PFSK-1 (cell line): ENCODE measurements around the gene ZNF746.

Experiments
- FOXP2 ChIP-seq: optimal IDR thresholded peaks from 2 replicates; pipeline ENCODE3; 2011; ENCODE audit warnings: borderline replicate concordance, control low read depth, inconsistent platforms; ENCODE audit not compliant: insufficient read depth; ENCODE audit errors: extremely low read length, extremely low read depth
- POLR2AphosphoS5 ChIP-seq: IDR thresholded peaks from 2 replicates; pipeline ENCODE4 v1.6.1; 2012; ENCODE audit warnings: low read depth, mild to moderate bottlenecking, control low read depth, low read length, moderate library complexity
- REST ChIP-seq, 2 experiments: IDR thresholded peaks; 2 replicates each; pipeline versions ENCODE4 v1.6.1 to v1.8.0; 2011 to 2012; ENCODE audit warnings: low read depth in 2 of 2, low read length in 2 of 2, control low read depth in 1 of 2, inconsistent platforms in 1 of 2, mild to moderate bottlenecking in 1 of 2, moderate library complexity in 1 of 2; ENCODE audit not compliant: insufficient read depth in 1 of 2
- SIN3A ChIP-seq: IDR thresholded peaks from 2 replicates; pipeline ENCODE4 v1.6.1; 2012; ENCODE audit warnings: mild to moderate bottlenecking, low read length, moderate library complexity, borderline replicate concordance; ENCODE audit not compliant: insufficient read depth
- TAF1 ChIP-seq: IDR thresholded peaks from 2 replicates; pipeline ENCODE4 v1.6.1; 2012; ENCODE audit warnings: low read length, control low read depth, borderline replicate concordance; ENCODE audit not compliant: insufficient read depth

Gene ZNF746

GRCh38 chr7:149469806-149470205 lies 27.8 kb downstream of the ZNF746 start:
- TF ChIP-seq POLR2AphosphoS5 (no peak), FOXP2 (no peak), TAF1 (no peak), REST (IDR thresholded peaks at IDR 0.05; ENCODE audit: insufficient read depth in 1 of 2, low read depth in 2 of 2, low read length in 2 of 2) (no peak), SIN3A (no peak)

GRCh38 chr7:149468208-149468607 lies 29.4 kb downstream of the ZNF746 start:
- TF ChIP-seq TAF1 (no peak), FOXP2 (no peak), SIN3A (no peak), REST (IDR thresholded peaks at IDR 0.05; ENCODE audit: insufficient read depth in 1 of 2, low read depth in 2 of 2, low read length in 2 of 2) (no peak)

- TF ChIP-seq REST (IDR thresholded peaks at IDR 0.05; ENCODE audit: insufficient read depth in 1 of 2, low read depth in 2 of 2, low read length in 2 of 2) = no peak
- TF ChIP-seq FOXP2 = no peak
- no peak for TF ChIP-seq POLR2AphosphoS5
- no peak for TF ChIP-seq SIN3A
- TF ChIP-seq TAF1 = no peak
Observed at GRCh38 chr7:149467321-149467859, 30.2 kb downstream of the ZNF746 start.

- TF ChIP-seq SIN3A = no peak
- no peak for TF ChIP-seq FOXP2
- no peak for TF ChIP-seq TAF1
- no peak for TF ChIP-seq POLR2AphosphoS5
- TF ChIP-seq REST (IDR thresholded peaks at IDR 0.05; ENCODE audit: insufficient read depth in 1 of 2, low read depth in 2 of 2, low read length in 2 of 2) = no peak
Observed at GRCh38 chr7:149466364-149466763, 31.2 kb downstream of the ZNF746 start.

GRCh38 chr7:149463500-149464161 lies 34.0 kb downstream of the ZNF746 start:
- TF ChIP-seq REST (IDR thresholded peaks at IDR 0.05; ENCODE audit: insufficient read depth in 1 of 2, low read depth in 2 of 2, low read length in 2 of 2) = no peak
- TF ChIP-seq TAF1 = no peak
- TF ChIP-seq POLR2AphosphoS5 = no peak
- no peak for TF ChIP-seq SIN3A
- TF ChIP-seq FOXP2 = no peak
